Measurements from ENCODE around the gene PARP9.
A peak's percentile ranks its signal among the peaks of the same experiment; 100 is the strongest.

Gene PARP9

DNA sequence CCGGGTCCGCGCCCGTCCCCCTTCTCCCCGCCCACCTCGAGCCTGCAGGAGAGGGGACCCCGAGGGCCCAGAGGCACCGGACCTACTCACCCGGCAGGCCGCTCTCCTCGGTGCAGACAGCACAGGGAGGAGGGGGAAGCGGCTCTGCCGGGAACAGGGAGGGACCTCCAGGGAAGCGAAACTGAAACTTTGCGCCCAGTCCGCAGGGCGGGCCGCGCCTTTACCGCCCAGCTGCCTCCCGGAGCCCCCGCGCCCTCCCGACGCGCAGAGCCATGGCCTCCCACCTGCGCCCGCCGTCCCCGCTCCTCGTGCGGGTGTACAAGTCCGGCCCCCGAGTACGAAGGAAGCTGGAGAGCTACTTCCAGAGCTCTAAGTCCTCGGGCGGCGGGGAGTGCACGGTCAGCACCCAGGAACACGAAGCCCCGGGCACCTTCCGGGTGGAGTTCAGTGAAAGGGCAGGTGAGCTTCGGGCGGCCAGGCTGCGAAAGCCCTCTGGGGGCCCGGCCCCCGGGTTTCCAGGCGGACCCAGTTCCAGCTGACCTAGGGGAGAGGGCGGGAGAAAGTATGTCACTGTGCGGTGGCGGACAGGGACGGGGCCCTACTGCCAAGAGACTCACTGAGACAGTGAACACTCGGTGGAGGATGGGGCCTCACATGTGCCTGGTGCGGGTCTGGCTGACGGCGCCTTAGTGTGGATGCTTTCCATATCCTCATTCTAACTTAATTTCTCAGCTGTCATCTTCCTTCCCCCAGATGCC lies at the start of gene PARP9, which contains the start of gene DTX3L:
Gene PARP9 (minus strand): TSS at position 146 of the 758 bp plus-strand sequence. CDS start 4,680 bp downstream, outside the sequence.
Gene DTX3L (plus strand): TSS at position 184 of the 758 bp plus-strand sequence. CDS start 89 bp downstream, at position 273.
- TF ChIP-seq, protein P1, sequence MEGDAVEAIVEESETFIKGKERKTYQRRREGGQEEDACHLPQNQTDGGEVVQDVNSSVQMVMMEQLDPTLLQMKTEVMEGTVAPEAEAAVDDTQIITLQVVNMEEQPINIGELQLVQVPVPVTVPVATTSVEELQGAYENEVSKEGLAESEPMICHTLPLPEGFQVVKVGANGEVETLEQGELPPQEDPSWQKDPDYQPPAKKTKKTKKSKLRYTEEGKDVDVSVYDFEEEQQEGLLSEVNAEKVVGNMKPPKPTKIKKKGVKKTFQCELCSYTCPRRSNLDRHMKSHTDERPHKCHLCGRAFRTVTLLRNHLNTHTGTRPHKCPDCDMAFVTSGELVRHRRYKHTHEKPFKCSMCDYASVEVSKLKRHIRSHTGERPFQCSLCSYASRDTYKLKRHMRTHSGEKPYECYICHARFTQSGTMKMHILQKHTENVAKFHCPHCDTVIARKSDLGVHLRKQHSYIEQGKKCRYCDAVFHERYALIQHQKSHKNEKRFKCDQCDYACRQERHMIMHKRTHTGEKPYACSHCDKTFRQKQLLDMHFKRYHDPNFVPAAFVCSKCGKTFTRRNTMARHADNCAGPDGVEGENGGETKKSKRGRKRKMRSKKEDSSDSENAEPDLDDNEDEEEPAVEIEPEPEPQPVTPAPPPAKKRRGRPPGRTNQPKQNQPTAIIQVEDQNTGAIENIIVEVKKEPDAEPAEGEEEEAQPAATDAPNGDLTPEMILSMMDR (IDR thresholded peaks at IDR 0.05; ENCODE audit: low read depth, low read length, missing control alignments): no peak
- in situ Hi-C loops (cut with HindIII; ENCODE audit: low sequenced_read_pairs): no loop called here
- peak within 1 kb of the TSS; percentile 77 for H3K4me3 ChIP-seq (ENCODE audit: low read depth, low read length)
- DNase-seq (ENCODE audit: low read depth): peak; percentile 33

DNA sequence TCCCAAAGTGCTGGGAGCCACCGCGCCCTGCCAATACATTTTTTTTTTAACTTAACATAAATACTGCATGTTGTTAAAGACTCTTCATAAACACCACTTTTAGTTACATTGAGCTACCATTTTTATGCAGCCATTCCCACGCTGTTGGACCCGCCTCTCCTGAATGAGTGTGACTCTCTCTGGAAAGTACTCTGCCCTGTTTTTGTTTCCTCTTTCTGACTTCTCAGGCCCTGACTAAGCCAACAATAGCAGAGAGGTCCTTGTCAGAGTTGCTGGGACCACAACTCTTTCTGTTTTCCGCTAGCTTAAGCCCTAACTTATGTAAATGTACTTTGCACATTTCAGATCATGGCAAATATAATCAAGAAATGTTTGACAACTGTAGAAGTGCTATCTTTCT lies 48.6 kb upstream of the PARP9 start:
- TF ChIP-seq, protein P1 (IDR thresholded peaks at IDR 0.05; ENCODE audit: low read depth, low read length, missing control alignments): no peak
- H3K4me3 ChIP-seq (ENCODE audit: low read depth, low read length): no peak overlapping the region
- in situ Hi-C loops (cut with HindIII; ENCODE audit: low sequenced_read_pairs): no loop called here
- no peak for DNase-seq (ENCODE audit: low read depth)

DNA sequence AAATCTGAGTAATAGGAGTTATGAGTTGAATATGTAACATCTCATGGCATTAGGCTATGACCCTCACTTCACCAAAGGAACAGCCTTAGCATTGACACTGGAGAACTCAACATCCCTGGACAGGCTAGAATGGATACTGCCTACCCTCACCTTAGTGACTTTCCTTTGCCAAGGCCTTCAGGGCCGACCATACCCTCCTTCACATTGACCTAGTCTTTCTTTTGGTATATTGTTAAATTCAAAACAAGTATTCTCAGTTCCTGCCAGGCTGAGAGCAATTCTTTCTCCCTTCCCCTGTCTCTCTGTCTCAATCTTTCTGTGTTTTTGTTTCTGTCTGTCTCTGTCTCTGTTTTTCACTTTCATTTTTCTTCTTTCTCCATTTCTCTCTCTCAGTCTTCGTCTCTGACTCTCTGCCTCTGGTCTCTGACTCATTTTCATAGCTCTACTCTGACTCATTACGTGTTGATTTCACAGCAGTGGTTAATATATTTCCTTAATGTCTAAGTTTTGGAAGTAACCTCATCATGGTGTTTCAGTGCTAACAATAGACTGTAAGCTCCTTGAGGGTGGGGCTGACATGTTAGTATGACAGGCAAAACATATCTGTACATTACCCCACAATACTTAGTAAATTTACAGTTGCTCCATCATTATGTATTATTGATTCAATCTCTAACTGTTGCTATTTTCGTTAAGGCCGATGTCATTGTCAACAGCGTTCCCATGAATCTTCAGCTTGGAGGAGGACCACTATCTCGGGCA lies 45.9 kb upstream of the PARP9 start:
- no peak overlapping the region for H3K4me3 ChIP-seq (ENCODE audit: low read depth, low read length)
- DNase-seq (ENCODE audit: low read depth): peak; percentile 45

DNA sequence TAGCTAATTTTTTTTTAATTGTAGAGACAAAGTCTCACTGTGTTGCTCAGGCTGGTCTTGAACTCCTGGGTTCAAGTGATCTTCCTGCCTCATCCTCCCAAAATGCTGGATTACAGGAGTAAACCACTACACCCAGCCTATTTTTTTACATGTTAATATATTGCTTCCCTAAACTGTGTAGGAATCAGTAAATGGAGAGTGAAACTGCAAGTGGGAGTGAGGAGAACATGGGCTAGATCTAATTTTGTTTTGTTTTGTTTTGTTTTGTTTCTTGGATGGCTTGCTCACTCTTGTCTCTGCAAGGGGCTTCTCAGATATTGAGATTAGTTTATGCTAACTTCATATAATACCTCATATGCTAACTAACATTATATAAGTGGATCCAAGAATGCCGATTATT lies 44.8 kb upstream of the PARP9 start:
- DNase-seq (ENCODE audit: low read depth): no peak
- in situ Hi-C loops (cut with HindIII; ENCODE audit: low sequenced_read_pairs): no loop called here
- no peak overlapping the region for H3K4me3 ChIP-seq (ENCODE audit: low read depth, low read length)
- TF ChIP-seq, protein P1 (IDR thresholded peaks at IDR 0.05; ENCODE audit: low read depth, low read length, missing control alignments): no peak

More for the DNA sequence above, 45.9 kb upstream of the PARP9 start:
- TF ChIP-seq, protein P1 (IDR thresholded peaks at IDR 0.05; ENCODE audit: low read depth, low read length, missing control alignments): no peak
- in situ Hi-C loops (cut with HindIII; ENCODE audit: low sequenced_read_pairs): no loop called here

DNA sequence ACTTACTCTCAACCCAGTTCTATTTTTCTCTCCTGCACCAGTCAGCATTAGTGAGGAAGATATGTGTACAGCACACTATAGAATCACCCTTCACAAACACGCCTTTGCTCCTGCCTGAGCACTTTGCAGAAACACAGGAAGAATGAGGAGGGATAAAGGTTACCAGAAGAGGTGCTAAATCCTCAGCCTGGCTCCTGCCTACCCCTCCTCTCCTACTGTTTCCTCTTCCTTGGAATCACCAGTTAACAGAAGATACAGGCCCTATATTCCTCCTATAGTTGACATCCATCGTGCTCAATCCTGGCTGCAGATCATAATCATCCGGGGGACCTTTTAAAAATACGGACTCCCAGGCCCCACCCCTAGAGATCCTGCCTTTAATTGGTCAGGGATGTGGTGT lies 42.2 kb upstream of the PARP9 start:
- TF ChIP-seq, protein P1 (IDR thresholded peaks at IDR 0.05; ENCODE audit: low read depth, low read length, missing control alignments): no peak
- no peak for DNase-seq (ENCODE audit: low read depth)
- in situ Hi-C loops (cut with HindIII; ENCODE audit: low sequenced_read_pairs): no loop called here
- H3K4me3 ChIP-seq (ENCODE audit: low read depth, low read length): no peak overlapping the region

DNA sequence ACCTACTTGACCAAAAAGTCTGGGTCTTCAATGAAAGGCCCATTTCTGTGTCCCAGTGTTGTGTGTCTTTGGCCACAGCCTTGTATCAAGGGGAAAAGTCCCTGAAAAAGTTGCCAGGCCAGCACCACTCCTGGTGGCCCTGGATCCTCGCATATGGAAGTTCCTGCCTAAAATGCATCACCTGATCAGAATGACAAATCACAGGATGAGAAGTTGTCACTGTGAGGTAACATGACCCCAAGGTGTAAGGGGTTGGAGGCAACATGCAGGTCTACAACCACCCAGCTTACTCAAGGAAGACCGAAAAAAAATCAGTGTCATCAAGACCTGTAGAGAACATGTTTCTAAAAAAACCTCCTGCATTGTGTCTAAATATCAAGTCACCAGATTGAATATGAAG lies 39.0 kb upstream of the PARP9 start:
- no peak for DNase-seq (ENCODE audit: low read depth)
- no peak overlapping the region for H3K4me3 ChIP-seq (ENCODE audit: low read depth, low read length)
- in situ Hi-C loops (cut with HindIII; ENCODE audit: low sequenced_read_pairs): no loop called here
- TF ChIP-seq, protein P1 (IDR thresholded peaks at IDR 0.05; ENCODE audit: low read depth, low read length, missing control alignments): no peak
